Activated CD4-positive, alpha-beta T cell treated with anti-CD3 and anti-CD28 coated beads, Interleukin-2, amount 10 ng/mL, durations not matched to agents 24 days and 14 days (primary cell): ENCODE measurements around the gene ROR2. TPM values are rescaled to one million over a fixed set of nuclear protein-coding genes. Genes with fewer than 3 reads are reported as not detected.
"Not testable (repeated sequence)": the region's sequence is repeated elsewhere in the genome, so short reads cannot be mapped to it uniquely, and the experiment has no call there.

Experiments
- DNase-seq: peaks from one replicate; pipeline ENCODE4 v3.0.0; 2022
- H3K27ac Mint-ChIP-seq: one replicate; pipeline ENCODE4 v1.8.0; 2022; ENCODE audit warnings: mild to moderate bottlenecking, mixed read lengths
- H3K27me3 Mint-ChIP-seq: one replicate; pipeline ENCODE4 v1.8.0; 2022; ENCODE audit warnings: mixed read lengths
- H3K36me3 Mint-ChIP-seq: one replicate; pipeline ENCODE4 v1.8.0; 2022; ENCODE audit warnings: low read depth, mild to moderate bottlenecking, mixed read lengths
- H3K4me1 Mint-ChIP-seq: one replicate; pipeline ENCODE4 v1.8.0; 2021; ENCODE audit warnings: mixed read lengths
- H3K4me3 Mint-ChIP-seq: one replicate; pipeline ENCODE4 v1.8.0; 2022; ENCODE audit warnings: mild to moderate bottlenecking, moderate library complexity, mixed read lengths
- H3K9me3 Mint-ChIP-seq: one replicate; pipeline ENCODE4 v1.8.0; 2021; ENCODE audit warnings: mixed read lengths
- intact Hi-C: fragments of 100-400 bp; cut with micrococcal nuclease; formaldehyde crosslinking; loops from one replicate; pipeline ENCODE4 v1.15.1; 2023
- total RNA-seq: library from RNA; stranded (reverse); gene quantifications from 2 replicates; pipeline ENCODE4 v1.2.3, GENCODE V29; 2022

ROR2 gene
- total RNA-seq, 1 donor from 2014 or later: 0.40 TPM

- Mint-ChIP-seq H3K36me3 (no peaks in the 10 kb centered on the region), H3K9me3 (no peaks in the 10 kb centered on the region), H3K4me3 (no peak overlapping the region), H3K4me1 (no peaks in the 10 kb centered on the region), H3K27ac (no peak overlapping the region), H3K27me3 (peaks cover 1% of the 10 kb centered on the region)
- intact Hi-C loops: no loop called here
- DNase-seq: no peak
Observed at GRCh38 chr9:91807643-91808246, 142.3 kb downstream of the ROR2 start.

GRCh38 chr9:91805031-91805430 lies 145.0 kb downstream of the ROR2 start:
- Mint-ChIP-seq H3K9me3 (no peaks in the 10 kb centered on the region), H3K27ac (no peak overlapping the region), H3K36me3 (no peaks in the 10 kb centered on the region), H3K4me3 (no peak overlapping the region), H3K27me3 (peaks cover 3% of the 10 kb centered on the region), H3K4me1 (no peaks in the 10 kb centered on the region)
- DNase-seq: no peak
- intact Hi-C loops: no loop called here

- Mint-ChIP-seq H3K4me3 (no peak overlapping the region), H3K4me1 (peaks cover 6% of the 10 kb centered on the region), H3K27me3 (peaks cover 3% of the 10 kb centered on the region), H3K27ac (no peak overlapping the region), H3K9me3 (no peaks in the 10 kb centered on the region), H3K36me3 (no peaks in the 10 kb centered on the region)
- no peak for DNase-seq
- intact Hi-C loops: no loop called here
Observed at GRCh38 chr9:91803970-91804752, 145.9 kb downstream of the ROR2 start.

- peaks cover 13% of the 10 kb centered on the region for H3K4me1 Mint-ChIP-seq
- H3K27me3 Mint-ChIP-seq: peaks cover 3% of the 10 kb centered on the region
- H3K9me3 Mint-ChIP-seq: no peaks in the 10 kb centered on the region
- intact Hi-C loops: no loop called here
- no peak overlapping the region for H3K4me3 Mint-ChIP-seq
- no peak for DNase-seq
- no peaks in the 10 kb centered on the region for H3K36me3 Mint-ChIP-seq
- H3K27ac Mint-ChIP-seq: no peak overlapping the region
Observed at GRCh38 chr9:91803151-91803940, 146.7 kb downstream of the ROR2 start.

- DNase-seq: no peak
- intact Hi-C loops: no loop called here
Observed at GRCh38 chr9:91802391-91802790, 147.6 kb downstream of the ROR2 start.

GRCh38 chr9:91800473-91801030 lies 149.5 kb downstream of the ROR2 start:
- Mint-ChIP-seq H3K9me3 (no peaks in the 10 kb centered on the region), H3K36me3 (no peaks in the 10 kb centered on the region), H3K27me3 (peaks cover 5% of the 10 kb centered on the region), H3K4me1 (peaks cover 16% of the 10 kb centered on the region), H3K4me3 (no peak overlapping the region), H3K27ac (no peak overlapping the region)
- intact Hi-C loops: no loop called here
- no peak for DNase-seq

More at GRCh38 chr9:91802391-91802790, 147.6 kb downstream of the ROR2 start:
- H3K9me3 Mint-ChIP-seq: no peaks in the 10 kb centered on the region
- H3K4me3 Mint-ChIP-seq: no peak overlapping the region
- H3K36me3 Mint-ChIP-seq: no peaks in the 10 kb centered on the region
- peaks cover 3% of the 10 kb centered on the region for H3K27me3 Mint-ChIP-seq
- peaks cover 13% of the 10 kb centered on the region for H3K4me1 Mint-ChIP-seq
- H3K27ac Mint-ChIP-seq: no peak overlapping the region

- no peaks in the 10 kb centered on the region for H3K36me3 Mint-ChIP-seq
- H3K27ac Mint-ChIP-seq: peak overlapping the region; percentile 85
- intact Hi-C loops: no loop called here
- peak overlapping the region; percentile 70 for H3K4me3 Mint-ChIP-seq
- no peak for DNase-seq
- peaks cover 16% of the 10 kb centered on the region for H3K4me1 Mint-ChIP-seq
- no peaks in the 10 kb centered on the region for H3K9me3 Mint-ChIP-seq
- H3K27me3 Mint-ChIP-seq: peaks cover 5% of the 10 kb centered on the region
Observed at GRCh38 chr9:91799113-91799744, 150.8 kb downstream of the ROR2 start.

- peak; percentile 80 for DNase-seq
- Mint-ChIP-seq H3K4me3 (peak overlapping the region; percentile 70), H3K27ac (peak overlapping the region; percentile 85), H3K4me1 (peaks cover 16% of the 10 kb centered on the region)
- H3K27me3 Mint-ChIP-seq, intact Hi-C loops, H3K36me3 Mint-ChIP-seq, H3K9me3 Mint-ChIP-seq: not testable (repeated sequence)
Observed at GRCh38 chr9:91798273-91799112, 151.5 kb downstream of the ROR2 start.

GRCh38 chr9:91797517-91797916 lies 152.5 kb downstream of the ROR2 start:
- H3K9me3 Mint-ChIP-seq, intact Hi-C loops, DNase-seq, H3K27me3 Mint-ChIP-seq, H3K36me3 Mint-ChIP-seq, H3K27ac Mint-ChIP-seq, H3K4me3 Mint-ChIP-seq: not testable (repeated sequence)
- H3K4me1 Mint-ChIP-seq: peaks cover 16% of the 10 kb centered on the region

- intact Hi-C loops, H3K27me3 Mint-ChIP-seq, H3K36me3 Mint-ChIP-seq, H3K4me3 Mint-ChIP-seq, H3K9me3 Mint-ChIP-seq, H3K27ac Mint-ChIP-seq: not testable (repeated sequence)
- DNase-seq: peak; percentile 79
- peaks cover 16% of the 10 kb centered on the region for H3K4me1 Mint-ChIP-seq
Observed at GRCh38 chr9:91796516-91796915, 153.5 kb downstream of the ROR2 start.

- H3K4me1 Mint-ChIP-seq: peaks cover 16% of the 10 kb centered on the region
- peak overlapping the region; percentile 51 for H3K27ac Mint-ChIP-seq
- no peaks in the 10 kb centered on the region for H3K9me3 Mint-ChIP-seq
- H3K27me3 Mint-ChIP-seq: peaks cover 6% of the 10 kb centered on the region
- intact Hi-C loops: no loop called here
- H3K36me3 Mint-ChIP-seq: no peaks in the 10 kb centered on the region
- no peak for DNase-seq
- no peak overlapping the region for H3K4me3 Mint-ChIP-seq
Observed at GRCh38 chr9:91795598-91796241, 154.3 kb downstream of the ROR2 start.

GRCh38 chr9:91793371-91793770 lies 156.7 kb downstream of the ROR2 start:
- H3K27me3 Mint-ChIP-seq, intact Hi-C loops, DNase-seq, H3K27ac Mint-ChIP-seq, H3K36me3 Mint-ChIP-seq, H3K9me3 Mint-ChIP-seq, H3K4me1 Mint-ChIP-seq, H3K4me3 Mint-ChIP-seq: not testable (repeated sequence)
